IMR-90 (cell line): ENCODE results near the gene RBKS. TPM values are rescaled to one million over a fixed set of nuclear protein-coding genes. Genes with fewer than 3 reads are reported as not detected.

Source experiments
- ATAC-seq: fragments of 200-7000 bp; cut with Tn5 transposase; 2 replicates; pipeline ENCODE4 v1.9.1; 2020; ENCODE audit warnings: low read depth, mild to moderate bottlenecking, moderate library complexity
- BruUV-seq: library from RNA; stranded (reverse); fragments of 400-500 nt; replicated peaks from 2 replicates; lab custom pipeline; 2021; lab: Mats Ljungman, UMichigan
- CTCF ChIA-PET: fragments of 300-600 bp; formaldehyde crosslinking; extraction: SDS; loops from one replicate; lab custom pipeline; 2021; ENCODE audit warnings: antibody characterized with exemption; lab: Yijun Ruan, JAX
- POLR2A ChIA-PET: fragments of 300-600 bp; sonication (Branson Sonifier 250); formaldehyde crosslinking; loops from one replicate; lab custom pipeline; 2022; ENCODE audit warnings: antibody characterized with exemption; ENCODE audit not compliant: unreplicated experiment; lab: Charles Lee
- DNase-seq: peaks from one replicate; pipeline ENCODE4 v3.0.0; 2013
- H2AFZ ChIP-seq: replicated peaks from 2 replicates; pipeline ENCODE3; 2013; ENCODE audit warnings: low read length, mild to moderate bottlenecking; ENCODE audit not compliant: poor library complexity
- H2AK5ac ChIP-seq: 2 replicates; pipeline ENCODE4 v1.6.1; 2013; ENCODE audit warnings: low read depth, low read length, inconsistent platforms
- H2AK9ac ChIP-seq: replicated peaks from 2 replicates; pipeline ENCODE3; 2013; ENCODE audit warnings: mild to moderate bottlenecking, low read depth, low read length, moderate library complexity; ENCODE audit not compliant: poor library complexity
- H2BK120ac ChIP-seq: 2 replicates; pipeline ENCODE4 v1.6.1; 2013; ENCODE audit warnings: low read depth, low read length, inconsistent platforms
- H2BK15ac ChIP-seq: 3 replicates; pipeline ENCODE4 v1.6.1; 2013; ENCODE audit warnings: low read depth, low read length, inconsistent platforms
- H2BK20ac ChIP-seq: 2 replicates; pipeline ENCODE4 v1.6.1; 2013; ENCODE audit warnings: low read depth, mild to moderate bottlenecking, inconsistent platforms, low read length, moderate library complexity
- H2BK5ac ChIP-seq: 2 replicates; pipeline ENCODE4 v1.6.1; 2013; ENCODE audit warnings: mild to moderate bottlenecking, low read depth, low read length, inconsistent platforms; ENCODE audit not compliant: poor library complexity, severe bottlenecking
- H3K14ac ChIP-seq: replicated peaks from 2 replicates; pipeline ENCODE4 v1.6.1; 2013; ENCODE audit warnings: low read depth, low read length, inconsistent platforms
- H3K18ac ChIP-seq: 2 replicates; pipeline ENCODE4 v1.6.1; 2013; ENCODE audit warnings: low read depth, low read length, control low read depth
- H3K23ac ChIP-seq: 2 replicates; pipeline ENCODE4 v1.6.1; 2013; ENCODE audit warnings: low read depth, low read length, inconsistent platforms
- H3K27ac ChIP-seq: 2 replicates; pipeline ENCODE4 v1.5.1; 2013; ENCODE audit warnings: mild to moderate bottlenecking, control low read depth, low read length; ENCODE audit not compliant: insufficient read depth
- H3K27me3 ChIP-seq: 2 replicates; pipeline ENCODE4 v1.6.1; 2013; ENCODE audit warnings: low read length; ENCODE audit not compliant: control insufficient read depth, insufficient read depth
- H3K36me3 ChIP-seq: 2 replicates; pipeline ENCODE4 v1.6.1; 2013; ENCODE audit warnings: low read length, mixed read lengths; ENCODE audit not compliant: control insufficient read depth, insufficient read depth
- H3K4ac ChIP-seq: 2 replicates; pipeline ENCODE4 v1.6.1; 2013; ENCODE audit warnings: low read depth, low read length, inconsistent platforms
- H3K4me1 ChIP-seq: 2 replicates; pipeline ENCODE4 v1.6.1; 2013; ENCODE audit warnings: low read length, mixed read lengths; ENCODE audit not compliant: control insufficient read depth, insufficient read depth
- H3K4me2 ChIP-seq: 2 replicates; pipeline ENCODE4 v1.6.1; 2013; ENCODE audit warnings: low read depth, mild to moderate bottlenecking, control low read depth, low read length, moderate library complexity
- H3K4me3 ChIP-seq: 2 replicates; pipeline ENCODE4 v1.5.1; 2013; ENCODE audit warnings: low read depth, mild to moderate bottlenecking, control low read depth, low read length, moderate library complexity; ENCODE audit not compliant: insufficient read depth
- H3K56ac ChIP-seq: 2 replicates; pipeline ENCODE4 v1.6.1; 2013; ENCODE audit warnings: low read length, inconsistent platforms; ENCODE audit not compliant: insufficient read depth; ENCODE audit errors: extremely low read depth
- H3K79me1 ChIP-seq, 2 experiments: 2 replicates each; pipeline ENCODE4 v1.6.1; 2013; ENCODE audit warnings: low read length in 2 of 2, inconsistent platforms in 1 of 2, low read depth in 1 of 2
- H3K9ac ChIP-seq: 2 replicates; pipeline ENCODE4 v1.6.1; 2013; ENCODE audit warnings: low read depth, low read length, control low read depth
- H3K9me1 ChIP-seq: 2 replicates; pipeline ENCODE4 v1.6.1; 2013; ENCODE audit warnings: low read length, inconsistent platforms; ENCODE audit not compliant: insufficient read depth
- H3K9me3 ChIP-seq: 2 replicates; pipeline ENCODE4 v1.6.1; 2013; ENCODE audit warnings: low read length; ENCODE audit not compliant: control insufficient read depth, insufficient read depth
- H4K20me1 ChIP-seq: 2 replicates; pipeline ENCODE4 v1.6.1; 2013; ENCODE audit warnings: low read length, inconsistent platforms; ENCODE audit not compliant: insufficient read depth
- H4K5ac ChIP-seq: 2 replicates; pipeline ENCODE4 v1.6.1; 2013; ENCODE audit warnings: mild to moderate bottlenecking, low read depth, low read length, control low read depth
- H4K8ac ChIP-seq, 2 experiments: 2 replicates each; pipeline ENCODE4 v1.6.1; 2013; ENCODE audit warnings: low read depth in 2 of 2, low read length in 2 of 2, control low read depth in 1 of 2, inconsistent platforms in 1 of 2
- H4K91ac ChIP-seq: 2 replicates; pipeline ENCODE4 v1.6.1; 2013; ENCODE audit warnings: low read depth, low read length, inconsistent platforms; ENCODE audit not compliant: insufficient read depth
- BHLHE40 ChIP-seq: fragments of 150-350 bp; IDR thresholded peaks from 2 replicates; pipeline ENCODE4 v1.6.1; 2016; ENCODE audit warnings: mild to moderate bottlenecking, low read depth, low read length
- CEBPB ChIP-seq: IDR thresholded peaks from 2 replicates; pipeline ENCODE4 v1.6.1; 2012; ENCODE audit warnings: low read depth, low read length, improper control_type of control experiment
- CHD1 ChIP-seq: IDR thresholded peaks from 2 replicates; pipeline ENCODE4 v1.6.1; 2012; ENCODE audit warnings: low read depth, low read length, improper control_type of control experiment
- FOS ChIP-seq: fragments of 150-350 bp; IDR thresholded peaks from 2 replicates; pipeline ENCODE4 v1.6.1; 2016; ENCODE audit warnings: low read depth, low read length
- MAFK ChIP-seq: IDR thresholded peaks from 2 replicates; pipeline ENCODE4 v1.6.1; 2012; ENCODE audit warnings: low read depth, low read length, improper control_type of control experiment
- MAZ ChIP-seq: IDR thresholded peaks from 2 replicates; pipeline ENCODE4 v1.6.1; 2012; ENCODE audit warnings: low read depth, mild to moderate bottlenecking, low read length, improper control_type of control experiment, moderate library complexity, borderline replicate concordance
- NFE2L2 ChIP-seq: fragments of 150-350 bp; IDR thresholded peaks from 2 replicates; pipeline ENCODE4 v1.6.1; 2016; ENCODE audit warnings: low read depth, mild to moderate bottlenecking, low read length
- POLR2A ChIP-seq: IDR thresholded peaks from 2 replicates; pipeline ENCODE4 v1.6.1; 2012; ENCODE audit warnings: mild to moderate bottlenecking, low read depth, low read length
- RAD21 ChIP-seq: IDR thresholded peaks from 2 replicates; pipeline ENCODE4 v1.6.1; 2012; ENCODE audit warnings: low read length, improper control_type of control experiment
- RCOR1 ChIP-seq: IDR thresholded peaks from 2 replicates; pipeline ENCODE4 v1.6.1; 2012; ENCODE audit warnings: mild to moderate bottlenecking, low read length, improper control_type of control experiment; ENCODE audit not compliant: insufficient replicate concordance
- SMC3 ChIP-seq: fragments of 150-350 bp; IDR thresholded peaks from 2 replicates; pipeline ENCODE4 v1.6.1; 2016; ENCODE audit warnings: low read depth, mild to moderate bottlenecking, antibody characterized with exemption, low read length, moderate library complexity
- WGBS, 2 experiments: methylation state at CpG; one replicate each; pipeline versions ENCODE4 v1.1.5 to v1.1.7; 2013; ENCODE audit warnings: missing lambda C conversion rate in 2 of 2; ENCODE audit not compliant: insufficient read length in 1 of 2; ENCODE audit errors: extremely low coverage in 2 of 2; 5-methylcytosine and 5-hydroxymethylcytosine counted together
- dilution Hi-C: fragments of 300-500 bp; cut with HindIII; formaldehyde crosslinking; loops from one replicate; pipeline ENCODE4 v1.14.3; 2018; ENCODE audit warnings: low sequenced_read_pairs; ENCODE audit not compliant: unreplicated experiment
- in situ Hi-C: fragments of 300-500 bp; cut with MboI; formaldehyde crosslinking; loops from 3 replicates; pipeline ENCODE4 v1.14.3; 2019; ENCODE audit warnings: low sequenced_read_pairs, inconsistent platforms, mixed read lengths
- intact Hi-C: fragments of 100-400 bp; cut with micrococcal nuclease; formaldehyde crosslinking; loops from 2 replicates; pipeline ENCODE4 v1.10.0; 2022
- polyA plus RNA-seq, 3 experiments: library from polyadenylated mRNA; depleted of rRNA; stranded (reverse); fragments of >200 nt; gene quantifications; 2 replicates each; pipeline ENCODE4 v1.2.3, GENCODE V29; 2012; ENCODE audit warnings: low replicate concordance in 1 of 3
- total RNA-seq: library from RNA; depleted of rRNA; stranded (reverse); fragments of >200 nt; gene quantifications from 2 replicates; pipeline ENCODE4 v1.2.3, GENCODE V29; 2012
- TF ChIP-seq, protein P1 (sequence below): conservative IDR thresholded peaks from 2 replicates; pipeline ENCODE4 v1.5.1; 2012; ENCODE audit warnings: mild to moderate bottlenecking, low read depth, low read length, improper control_type of control experiment
- TF ChIP-seq, protein P2 (sequence below): fragments of 150-350 bp; IDR thresholded peaks from 2 replicates; pipeline ENCODE4 v1.6.1; 2017; ENCODE audit warnings: mild to moderate bottlenecking, antibody characterized with exemption, low read length, low read depth

RBKS gene
- total and polyA plus RNA-seq, 2 of the 4 experiments (the other 2 are of a cell fraction) = 1.1 to 1.4 TPM

DNA sequence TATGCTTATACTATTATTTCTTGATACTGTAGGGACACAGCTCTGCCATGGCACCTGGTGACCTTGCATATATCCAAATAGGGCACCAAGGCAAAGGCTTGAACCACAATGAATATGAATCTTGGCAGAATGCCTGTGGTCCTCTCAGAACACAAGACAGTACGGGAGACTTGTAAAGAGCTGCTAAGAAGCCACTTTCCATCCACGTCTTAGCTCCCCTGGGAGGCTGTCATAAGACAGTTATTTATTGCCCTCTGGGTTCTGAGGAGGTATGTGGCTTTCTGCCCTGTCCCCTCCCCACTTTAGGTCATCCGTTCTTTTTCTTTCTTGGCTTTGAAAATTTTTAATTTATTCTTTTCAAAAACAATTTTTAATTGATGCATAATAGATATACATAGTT lies 148.5 kb downstream of the RBKS start:
- no peak for DNase-seq
- H3K9me1 ChIP-seq = no peaks in the 10 kb centered on the region
- no peak overlapping the region for H2AK5ac ChIP-seq
- H4K20me1 ChIP-seq = no peaks in the 10 kb centered on the region
- no peaks in the 10 kb centered on the region; the same call in 1 of the 2 replicates for H3K9me3 ChIP-seq
- no peak overlapping the region for H2AFZ ChIP-seq
- no TSS peak for BruUV-seq
- no peak overlapping the region for H3K14ac ChIP-seq
- H2BK20ac ChIP-seq = no peak overlapping the region
- H3K4me2 ChIP-seq = no peak overlapping the region
- H3K56ac ChIP-seq = no peak overlapping the region
- no peak overlapping the region for H3K27ac ChIP-seq
- H2BK15ac ChIP-seq = no peak overlapping the region
- H3K18ac ChIP-seq = no peak overlapping the region
- TF ChIP-seq SMC3 (no peak), NFE2L2 (no peak), MAZ (no peak), CHD1 (no peak), POLR2A (no peak), RCOR1 (no peak), FOS (no peak), BHLHE40 (no peak), MAFK (no peak), RAD21 (no peak), CEBPB (no peak)
- TF ChIP-seq, protein P1, sequence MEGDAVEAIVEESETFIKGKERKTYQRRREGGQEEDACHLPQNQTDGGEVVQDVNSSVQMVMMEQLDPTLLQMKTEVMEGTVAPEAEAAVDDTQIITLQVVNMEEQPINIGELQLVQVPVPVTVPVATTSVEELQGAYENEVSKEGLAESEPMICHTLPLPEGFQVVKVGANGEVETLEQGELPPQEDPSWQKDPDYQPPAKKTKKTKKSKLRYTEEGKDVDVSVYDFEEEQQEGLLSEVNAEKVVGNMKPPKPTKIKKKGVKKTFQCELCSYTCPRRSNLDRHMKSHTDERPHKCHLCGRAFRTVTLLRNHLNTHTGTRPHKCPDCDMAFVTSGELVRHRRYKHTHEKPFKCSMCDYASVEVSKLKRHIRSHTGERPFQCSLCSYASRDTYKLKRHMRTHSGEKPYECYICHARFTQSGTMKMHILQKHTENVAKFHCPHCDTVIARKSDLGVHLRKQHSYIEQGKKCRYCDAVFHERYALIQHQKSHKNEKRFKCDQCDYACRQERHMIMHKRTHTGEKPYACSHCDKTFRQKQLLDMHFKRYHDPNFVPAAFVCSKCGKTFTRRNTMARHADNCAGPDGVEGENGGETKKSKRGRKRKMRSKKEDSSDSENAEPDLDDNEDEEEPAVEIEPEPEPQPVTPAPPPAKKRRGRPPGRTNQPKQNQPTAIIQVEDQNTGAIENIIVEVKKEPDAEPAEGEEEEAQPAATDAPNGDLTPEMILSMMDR = no peak
- TF ChIP-seq, protein P2, sequence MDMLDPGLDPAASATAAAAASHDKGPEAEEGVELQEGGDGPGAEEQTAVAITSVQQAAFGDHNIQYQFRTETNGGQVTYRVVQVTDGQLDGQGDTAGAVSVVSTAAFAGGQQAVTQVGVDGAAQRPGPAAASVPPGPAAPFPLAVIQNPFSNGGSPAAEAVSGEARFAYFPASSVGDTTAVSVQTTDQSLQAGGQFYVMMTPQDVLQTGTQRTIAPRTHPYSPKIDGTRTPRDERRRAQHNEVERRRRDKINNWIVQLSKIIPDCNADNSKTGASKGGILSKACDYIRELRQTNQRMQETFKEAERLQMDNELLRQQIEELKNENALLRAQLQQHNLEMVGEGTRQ = no peak
- H2BK120ac ChIP-seq = no peak overlapping the region
- H4K91ac ChIP-seq = no peak overlapping the region
- dilution Hi-C loops = no loop called here
- H3K4me3 ChIP-seq = no peak overlapping the region
- H3K4me1 ChIP-seq = no peaks in the 10 kb centered on the region
- H4K5ac ChIP-seq = no peak overlapping the region
- CTCF ChIA-PET = interaction anchor here (1.3 kb wide), 1 partner anchor 12 kb away, joined by 4 read pairs; no protein-coding TSS in a partner anchor
- no peaks in the 10 kb centered on the region for H3K36me3 ChIP-seq
- no peak overlapping the region for H4K8ac ChIP-seq
- no peak for ATAC-seq
- H3K27me3 ChIP-seq = no peaks in the 10 kb centered on the region
- in situ Hi-C loops = no loop called here
- no peak overlapping the region for H2AK9ac ChIP-seq
- H2BK5ac ChIP-seq = no peak overlapping the region
- H3K79me1 ChIP-seq = no peaks in the 10 kb centered on the region
- no peak overlapping the region for H3K23ac ChIP-seq
- H3K4ac ChIP-seq = no peak overlapping the region
- H3K9ac ChIP-seq = no peak overlapping the region
- POLR2A ChIA-PET = no interaction called here
- intact Hi-C loops = no loop called here
- no CpG with 5 or more reads among the region's 3 CpGs for WGBS, 2 experiments
